RWPE2 (cell line): ENCODE measurements around the gene TOM1L2.

ENCODE experiments used
- ATAC-seq: fragments of 200-7000 bp; cut with Tn5 transposase; 3 replicates; pipeline ENCODE4 v1.9.1; 2021; ENCODE audit warnings: low read depth
- DNase-seq: peaks from one replicate; pipeline ENCODE4 v3.0.0-alpha.2; 2020; ENCODE audit warnings: low spot score
- H3K27ac ChIP-seq: fragments of 450-650 bp; 2 replicates; pipeline ENCODE4 v1.5.1; 2017; ENCODE audit warnings: mild to moderate bottlenecking; ENCODE audit not compliant: poor library complexity, severe bottlenecking
- H3K27me3 ChIP-seq: fragments of 250-450 bp; sonication (Bioruptor Pico); 2 replicates; pipeline ENCODE4 v1.5.1; 2021; ENCODE audit warnings: mild to moderate bottlenecking, moderate library complexity; ENCODE audit not compliant: insufficient read depth, poor library complexity, severe bottlenecking
- H3K36me3 ChIP-seq: fragments of 250-450 bp; sonication (Bioruptor Pico); 2 replicates; pipeline ENCODE4 v1.5.1; 2020; ENCODE audit warnings: low read depth, mild to moderate bottlenecking, moderate library complexity
- H3K4me1 ChIP-seq: fragments of 250-450 bp; sonication (Bioruptor Pico); 2 replicates; pipeline ENCODE4 v1.5.1; 2021; ENCODE audit warnings: mild to moderate bottlenecking, moderate library complexity; ENCODE audit not compliant: insufficient read depth, poor library complexity, severe bottlenecking
- H3K4me3 ChIP-seq: fragments of 250-450 bp; sonication (Bioruptor Pico); 2 replicates; pipeline ENCODE4 v1.5.1; 2021; ENCODE audit warnings: mild to moderate bottlenecking, moderate library complexity; ENCODE audit not compliant: severe bottlenecking
- H3K9me3 ChIP-seq: fragments of 250-450 bp; sonication (Bioruptor Pico); 2 replicates; pipeline ENCODE4 v1.5.1; 2021; ENCODE audit warnings: mild to moderate bottlenecking, moderate library complexity; ENCODE audit not compliant: severe bottlenecking
- TF ChIP-seq, protein P1 (sequence below): fragments of 450-650 bp; IDR thresholded peaks from one replicate; pipeline ENCODE4 v1.5.1; 2017; ENCODE audit warnings: mild to moderate bottlenecking, moderate library complexity; ENCODE audit not compliant: poor library complexity, severe bottlenecking

TOM1L2 gene

DNA sequence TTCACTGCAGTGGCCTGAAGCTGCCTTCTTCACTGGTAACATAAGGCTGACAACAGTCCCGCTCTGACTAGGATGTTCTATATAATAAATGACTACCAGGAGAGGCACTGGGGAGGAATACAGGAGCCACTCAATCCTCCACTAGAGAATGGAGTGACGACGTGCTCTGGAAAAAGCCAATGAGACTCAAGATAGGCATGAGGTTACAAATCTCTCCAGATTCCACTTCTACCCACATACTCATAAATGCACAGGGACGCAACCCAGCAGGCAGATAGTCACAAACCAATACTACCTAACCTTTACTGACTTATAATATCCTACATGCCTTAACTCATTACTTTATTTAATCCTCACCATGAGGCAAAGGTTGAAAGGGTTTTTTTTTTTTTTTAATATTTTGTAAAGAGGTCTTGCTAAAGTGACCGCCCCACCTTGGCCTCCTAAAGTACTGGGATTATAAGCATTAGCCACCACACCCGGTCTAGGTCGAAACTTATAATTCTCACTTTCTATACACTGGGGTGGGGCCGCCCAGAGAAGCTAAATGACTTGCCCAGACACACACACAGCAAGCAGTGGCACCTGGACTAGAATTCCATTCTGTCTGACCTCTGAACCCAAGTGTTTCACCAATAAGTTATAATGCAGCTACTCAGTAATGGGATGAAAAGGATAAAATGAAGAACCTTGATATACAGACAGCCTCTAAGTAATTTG lies 33.7 kb downstream of the TOM1L2 start:
- Histone ChIP-seq H3K4me1 (peaks cover 92% of the 10 kb centered on the region), H3K27me3 (no peaks in the 10 kb centered on the region), H3K4me3 (no peak overlapping the region), H3K9me3 (no peaks in the 10 kb centered on the region), H3K36me3 (no peaks in the 10 kb centered on the region; the same call in none of the 2 replicates), H3K27ac (peak overlapping the region; percentile 90)
- TF ChIP-seq, protein P1, sequence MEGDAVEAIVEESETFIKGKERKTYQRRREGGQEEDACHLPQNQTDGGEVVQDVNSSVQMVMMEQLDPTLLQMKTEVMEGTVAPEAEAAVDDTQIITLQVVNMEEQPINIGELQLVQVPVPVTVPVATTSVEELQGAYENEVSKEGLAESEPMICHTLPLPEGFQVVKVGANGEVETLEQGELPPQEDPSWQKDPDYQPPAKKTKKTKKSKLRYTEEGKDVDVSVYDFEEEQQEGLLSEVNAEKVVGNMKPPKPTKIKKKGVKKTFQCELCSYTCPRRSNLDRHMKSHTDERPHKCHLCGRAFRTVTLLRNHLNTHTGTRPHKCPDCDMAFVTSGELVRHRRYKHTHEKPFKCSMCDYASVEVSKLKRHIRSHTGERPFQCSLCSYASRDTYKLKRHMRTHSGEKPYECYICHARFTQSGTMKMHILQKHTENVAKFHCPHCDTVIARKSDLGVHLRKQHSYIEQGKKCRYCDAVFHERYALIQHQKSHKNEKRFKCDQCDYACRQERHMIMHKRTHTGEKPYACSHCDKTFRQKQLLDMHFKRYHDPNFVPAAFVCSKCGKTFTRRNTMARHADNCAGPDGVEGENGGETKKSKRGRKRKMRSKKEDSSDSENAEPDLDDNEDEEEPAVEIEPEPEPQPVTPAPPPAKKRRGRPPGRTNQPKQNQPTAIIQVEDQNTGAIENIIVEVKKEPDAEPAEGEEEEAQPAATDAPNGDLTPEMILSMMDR: no peak
- DNase-seq (no peak), ATAC-seq (peak; percentile 57)

DNA sequence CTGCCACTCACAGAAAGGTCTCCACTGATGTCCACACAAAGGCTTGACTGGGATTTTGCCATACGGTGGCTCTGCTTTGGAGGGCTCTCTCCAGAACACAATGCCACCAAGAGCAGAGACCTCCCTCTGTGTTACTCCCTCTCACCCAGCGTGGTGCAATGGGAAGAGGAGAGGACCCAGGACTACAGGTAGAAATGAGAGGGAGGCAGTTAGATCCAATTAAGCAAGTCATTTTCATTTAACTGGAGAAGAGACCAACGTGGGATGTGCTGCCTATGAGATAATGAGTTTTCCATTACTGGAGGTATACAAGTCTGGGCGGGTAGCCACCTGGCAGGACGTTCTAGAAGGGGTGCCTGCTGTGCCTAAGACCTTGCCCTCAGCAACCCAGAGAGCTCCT lies 34.2 kb downstream of the TOM1L2 start:
- Histone ChIP-seq H3K9me3 (no peaks in the 10 kb centered on the region), H3K4me1 (peaks cover 86% of the 10 kb centered on the region), H3K36me3 (no peaks in the 10 kb centered on the region; the same call in none of the 2 replicates), H3K27me3 (no peaks in the 10 kb centered on the region), H3K27ac (peak overlapping the region; percentile 90), H3K4me3 (no peak overlapping the region)
- ATAC-seq: no peak
- TF ChIP-seq, protein P1: no peak
- peak; percentile 4 for DNase-seq

DNA sequence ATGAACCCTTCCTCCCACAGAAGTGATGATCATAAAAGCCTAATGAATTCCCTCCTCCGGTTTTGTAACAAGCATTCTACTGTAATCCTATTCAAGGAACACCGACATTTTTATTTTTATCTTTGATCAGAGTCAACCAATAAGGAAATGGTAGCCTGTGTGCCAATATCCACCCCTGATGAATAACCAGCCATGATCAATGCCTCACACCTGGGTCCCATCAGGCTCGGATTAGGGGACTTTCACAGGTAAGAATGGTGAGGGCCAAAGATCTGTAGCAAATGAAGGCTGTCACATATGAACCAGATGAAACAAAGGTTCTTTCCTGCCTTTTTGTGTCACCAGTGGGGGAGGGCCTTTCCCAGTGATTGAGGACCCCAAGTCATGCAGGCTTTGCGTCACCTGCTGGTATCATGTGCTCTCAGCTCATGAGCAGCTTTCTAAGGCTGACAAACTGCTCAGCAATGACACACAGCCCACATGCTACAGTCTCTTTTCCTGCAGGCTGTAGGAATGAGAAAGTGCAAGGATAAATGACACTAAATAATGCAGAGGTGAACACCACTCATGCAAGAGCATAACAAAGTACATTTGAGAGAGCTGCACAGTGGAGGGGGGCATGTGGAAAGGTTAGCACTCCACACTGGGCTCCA lies 34.9 kb downstream of the TOM1L2 start:
- ATAC-seq (no peak), DNase-seq (peak; percentile 5)
- Histone ChIP-seq H3K27me3 (no peaks in the 10 kb centered on the region), H3K36me3 (peaks cover 5% of the 10 kb centered on the region), H3K9me3 (no peaks in the 10 kb centered on the region), H3K4me3 (no peak overlapping the region), H3K4me1 (peaks cover 80% of the 10 kb centered on the region), H3K27ac (peak overlapping the region; percentile 90)
- TF ChIP-seq, protein P1: no peak

DNA sequence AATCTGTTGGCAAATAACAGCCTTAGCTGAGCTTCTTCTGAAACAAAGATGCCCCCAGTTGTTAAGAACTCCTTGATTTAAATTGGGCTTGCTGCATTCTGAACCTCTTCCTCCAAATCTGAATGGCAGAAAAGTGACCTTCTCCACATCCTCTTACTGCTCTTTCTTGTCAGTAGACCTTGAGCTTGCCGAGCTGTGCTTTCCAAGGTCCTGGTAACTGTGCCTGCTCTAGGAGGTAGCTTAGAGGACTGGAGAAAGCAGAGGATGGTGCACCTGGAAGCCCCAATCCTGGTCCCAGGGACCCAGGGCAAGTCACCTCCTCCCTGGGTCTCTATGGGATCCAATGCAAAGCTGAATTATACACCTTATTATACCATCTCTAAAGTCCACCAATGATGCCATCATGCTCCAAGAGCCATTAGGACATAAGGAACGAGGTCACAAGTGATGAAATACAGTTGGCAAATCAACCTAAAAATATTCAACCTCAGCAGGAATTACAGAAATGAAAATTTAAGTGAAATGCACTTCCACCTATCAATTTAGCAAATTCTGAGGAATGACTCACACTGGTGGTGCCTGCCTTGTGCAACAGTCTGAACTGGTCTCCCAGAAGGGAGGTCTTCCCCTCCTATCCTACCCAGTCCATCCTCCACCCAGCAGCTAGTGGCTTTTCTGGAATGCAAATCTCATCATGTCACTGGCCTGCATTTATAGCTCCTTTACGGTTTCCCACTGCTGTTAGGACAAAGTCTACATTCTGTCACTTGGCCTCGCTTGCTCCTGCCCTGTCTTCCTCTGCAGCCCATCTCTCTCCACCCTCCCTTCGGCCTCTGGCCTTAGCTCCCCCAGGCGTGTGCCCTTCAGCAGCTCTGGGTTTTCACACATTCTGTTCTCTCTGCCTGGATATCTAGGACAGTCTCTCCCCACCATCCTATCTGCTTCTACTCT lies 36.6 kb downstream of the TOM1L2 start:
- Histone ChIP-seq H3K27me3 (no peaks in the 10 kb centered on the region), H3K9me3 (no peaks in the 10 kb centered on the region), H3K36me3 (peaks cover 5% of the 10 kb centered on the region), H3K4me3 (no peak overlapping the region), H3K4me1 (peaks cover 66% of the 10 kb centered on the region), H3K27ac (peak overlapping the region; percentile 90)
- TF ChIP-seq, protein P1: no peak
- peak; percentile 68 for DNase-seq
- ATAC-seq: peak; percentile 81
